PC-9 (cell line): Measurements from ENCODE around the gene CNTNAP2. TPM values are rescaled to one million over a fixed set of nuclear protein-coding genes. Genes with fewer than 3 reads are reported as not detected.

ENCODE experiments used
- BruUV-seq: library from RNA; stranded (reverse); fragments of 400-500 nt; replicated peaks from 2 replicates; lab custom pipeline; 2021; lab: Mats Ljungman, UMichigan
- CTCF ChIA-PET: fragments of 300-600 bp; sonication (Branson Sonifier 250); formaldehyde crosslinking; loops from one replicate; lab custom pipeline; 2022; ENCODE audit warnings: antibody characterized with exemption; lab: Charles Lee
- POLR2A ChIA-PET: fragments of 300-600 bp; sonication (Branson Sonifier 250); formaldehyde crosslinking; loops from one replicate; lab custom pipeline; 2022; ENCODE audit warnings: antibody characterized with exemption; ENCODE audit not compliant: unreplicated experiment; lab: Charles Lee
- DNase-seq, 2 experiments: peaks; one replicate each; pipeline versions ENCODE4 v3.0.0 to v3.0.0-alpha.2; 2015 to 2022; ENCODE audit warnings: mixed read lengths in 1 of 2
- H2AFZ ChIP-seq: fragments of 200-600 bp; sonication (generic); 2 replicates; pipeline ENCODE4 v1.8.1; 2017; ENCODE audit warnings: antibody characterized with exemption
- H3F3A ChIP-seq: fragments of 200-600 bp; sonication (generic); 2 replicates; pipeline ENCODE4 v1.8.1; 2017; ENCODE audit warnings: antibody characterized with exemption, mild to moderate bottlenecking, low read depth; ENCODE audit not compliant: insufficient read depth
- H3K27ac ChIP-seq: fragments of 200-600 bp; sonication (generic); 2 replicates; pipeline ENCODE4 v1.6.1; 2016; ENCODE audit warnings: mixed run types
- H3K27me3 ChIP-seq: fragments of 200-600 bp; sonication (generic); 2 replicates; pipeline ENCODE4 v1.6.1; 2016; ENCODE audit warnings: low read depth, mixed run types; ENCODE audit not compliant: insufficient read depth
- H3K36me3 ChIP-seq: fragments of 200-600 bp; sonication (generic); 2 replicates; pipeline ENCODE4 v1.6.1; 2016; ENCODE audit warnings: low read depth, mixed run types
- H3K4me1 ChIP-seq: fragments of 200-600 bp; sonication (generic); replicated peaks from 2 replicates; pipeline ENCODE4 v1.6.1; 2016; ENCODE audit warnings: mixed run types; ENCODE audit not compliant: insufficient read depth
- H3K4me2 ChIP-seq: fragments of 200-600 bp; sonication (generic); 2 replicates; pipeline ENCODE4 v1.6.1; 2017; ENCODE audit warnings: mixed run types
- H3K4me3 ChIP-seq: fragments of 200-600 bp; sonication (generic); 2 replicates; pipeline ENCODE4 v1.6.1; 2016; ENCODE audit warnings: mixed run types
- H3K79me2 ChIP-seq: fragments of 200-600 bp; sonication (generic); 2 replicates; pipeline ENCODE4 v1.6.1; 2017; ENCODE audit warnings: low read depth, mixed run types
- H3K9me2 ChIP-seq: fragments of 200-600 bp; sonication (generic); 2 replicates; pipeline ENCODE4 v1.8.1; 2017; ENCODE audit warnings: mild to moderate bottlenecking; ENCODE audit not compliant: insufficient read depth
- H3K9me3 ChIP-seq: fragments of 200-600 bp; sonication (generic); 2 replicates; pipeline ENCODE4 v1.8.1; 2016; ENCODE audit warnings: low read depth; ENCODE audit not compliant: insufficient read depth
- H4K20me1 ChIP-seq: fragments of 200-600 bp; sonication (generic); 2 replicates; pipeline ENCODE4 v1.8.1; 2017; ENCODE audit not compliant: insufficient read depth
- EZH2 ChIP-seq: fragments of 200-600 bp; sonication (generic); IDR thresholded peaks from 2 replicates; pipeline ENCODE4 v1.8.0; 2017; ENCODE audit warnings: antibody characterized with exemption, low read depth
- intact Hi-C: fragments of 100-400 bp; cut with micrococcal nuclease; formaldehyde crosslinking; loops from one replicate; pipeline ENCODE4 v1.10.0; 2022; ENCODE audit not compliant: unreplicated experiment
- total RNA-seq: library from RNA; stranded (reverse); gene quantifications from 2 replicates; pipeline ENCODE4 v1.2.3, GENCODE V29; 2021
- TF ChIP-seq, protein P1 (sequence below): fragments of 200-600 bp; sonication (generic); conservative IDR thresholded peaks from 2 replicates; pipeline ENCODE4 v1.6.1; 2017; ENCODE audit warnings: mixed run types, antibody characterized with exemption, mild to moderate bottlenecking, moderate library complexity

Gene CNTNAP2
- total RNA-seq, 1 experiment from 2014 or later = not detected

DNA sequence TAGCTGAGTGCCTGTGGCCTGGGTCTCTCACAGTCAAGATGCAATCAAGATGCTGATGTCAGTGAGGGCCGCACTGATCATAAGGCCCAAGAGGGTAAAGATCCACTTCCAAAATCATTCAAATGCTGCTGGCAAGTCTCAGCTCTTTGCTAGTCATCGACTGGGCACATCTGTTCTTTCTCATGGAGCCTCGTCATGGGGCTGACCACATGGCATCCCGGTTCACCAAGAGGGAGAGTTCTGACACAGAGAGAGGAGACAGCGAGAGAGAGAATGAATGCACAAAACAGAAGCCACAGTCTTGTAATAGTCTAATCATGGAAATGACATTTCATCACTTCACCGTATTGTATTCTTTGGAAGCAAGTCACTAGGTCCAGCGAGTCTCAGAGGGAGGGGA, 1406.5 kb downstream of the CNTNAP2 start:
- TF ChIP-seq, protein P1, sequence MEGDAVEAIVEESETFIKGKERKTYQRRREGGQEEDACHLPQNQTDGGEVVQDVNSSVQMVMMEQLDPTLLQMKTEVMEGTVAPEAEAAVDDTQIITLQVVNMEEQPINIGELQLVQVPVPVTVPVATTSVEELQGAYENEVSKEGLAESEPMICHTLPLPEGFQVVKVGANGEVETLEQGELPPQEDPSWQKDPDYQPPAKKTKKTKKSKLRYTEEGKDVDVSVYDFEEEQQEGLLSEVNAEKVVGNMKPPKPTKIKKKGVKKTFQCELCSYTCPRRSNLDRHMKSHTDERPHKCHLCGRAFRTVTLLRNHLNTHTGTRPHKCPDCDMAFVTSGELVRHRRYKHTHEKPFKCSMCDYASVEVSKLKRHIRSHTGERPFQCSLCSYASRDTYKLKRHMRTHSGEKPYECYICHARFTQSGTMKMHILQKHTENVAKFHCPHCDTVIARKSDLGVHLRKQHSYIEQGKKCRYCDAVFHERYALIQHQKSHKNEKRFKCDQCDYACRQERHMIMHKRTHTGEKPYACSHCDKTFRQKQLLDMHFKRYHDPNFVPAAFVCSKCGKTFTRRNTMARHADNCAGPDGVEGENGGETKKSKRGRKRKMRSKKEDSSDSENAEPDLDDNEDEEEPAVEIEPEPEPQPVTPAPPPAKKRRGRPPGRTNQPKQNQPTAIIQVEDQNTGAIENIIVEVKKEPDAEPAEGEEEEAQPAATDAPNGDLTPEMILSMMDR = no peak
- TF ChIP-seq EZH2 = no peak
- DNase-seq = no peak
- ChIA-PET POLR2A (no interaction called here), CTCF (no interaction called here)
- H3K9me3 ChIP-seq = no peaks in the 10 kb centered on the region
- intact Hi-C loops = no loop called here
- H4K20me1 ChIP-seq = 0 out of 2 replicates have a peak, but pooled peaks cover 3% of the 10 kb centered on the region
- no peak overlapping the region for H3K4me3 ChIP-seq
- H3K27me3 ChIP-seq = peaks cover 8% of the 10 kb centered on the region; the same call in 1 of the 2 replicates
- H3K36me3 ChIP-seq = no peaks in the 10 kb centered on the region
- no TSS peak for BruUV-seq
- no peaks in the 10 kb centered on the region for H3K9me2 ChIP-seq
- no peak overlapping the region for H2AFZ ChIP-seq
- H3K4me1 ChIP-seq = no peaks in the 10 kb centered on the region
- no peaks in the 10 kb centered on the region for H3K79me2 ChIP-seq
- H3K4me2 ChIP-seq = no peak overlapping the region
- H3K27ac ChIP-seq = no peak overlapping the region
- H3F3A ChIP-seq = no peaks in the 10 kb centered on the region

GRCh38 chr7:147524726-147525250, 1408.2 kb downstream of the CNTNAP2 start:
- no peak overlapping the region for H3K4me2 ChIP-seq
- no peak overlapping the region for H3K27ac ChIP-seq
- no peak overlapping the region for H3K4me3 ChIP-seq
- H4K20me1 ChIP-seq = 0 out of 2 replicates have a peak, but pooled peaks cover 3% of the 10 kb centered on the region
- H3F3A ChIP-seq = no peaks in the 10 kb centered on the region
- no peaks in the 10 kb centered on the region for H3K79me2 ChIP-seq
- H3K36me3 ChIP-seq = no peaks in the 10 kb centered on the region
- no peak for DNase-seq
- ChIA-PET CTCF (no interaction called here), POLR2A (no interaction called here)
- intact Hi-C loops = no loop called here
- H3K27me3 ChIP-seq = 0 out of 2 replicates have a peak, but pooled peaks cover 6% of the 10 kb centered on the region
- H3K9me3 ChIP-seq = no peaks in the 10 kb centered on the region
- H2AFZ ChIP-seq = no peak overlapping the region
- BruUV-seq = no TSS peak
- H3K9me2 ChIP-seq = no peaks in the 10 kb centered on the region
- H3K4me1 ChIP-seq = no peaks in the 10 kb centered on the region
- TF ChIP-seq EZH2 = no peak

DNA sequence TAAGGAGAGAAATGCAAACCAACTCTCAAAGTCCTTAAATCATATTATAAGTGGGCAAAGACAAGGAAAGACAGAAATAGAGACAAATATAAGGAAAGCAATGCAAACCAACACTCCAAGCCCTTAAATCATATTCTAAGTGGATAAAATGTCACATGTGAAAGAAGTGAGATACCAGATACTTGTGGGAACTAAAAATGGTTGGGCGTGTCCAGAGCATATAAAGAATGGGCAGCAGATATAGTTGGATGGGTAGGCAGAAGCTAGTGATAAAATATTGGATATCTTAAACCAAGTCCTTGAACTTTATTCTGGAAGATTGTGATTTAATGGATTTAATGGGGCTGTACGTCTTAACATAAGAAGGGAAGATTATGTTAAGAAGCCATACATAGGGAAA, 1408.7 kb downstream of the CNTNAP2 start:
- 0 out of 2 replicates have a peak, but pooled peaks cover 3% of the 10 kb centered on the region for H4K20me1 ChIP-seq
- TF ChIP-seq, protein P1 = no peak
- no peak for TF ChIP-seq EZH2
- H3K4me2 ChIP-seq = no peak overlapping the region
- no peak for DNase-seq
- ChIA-PET POLR2A (no interaction called here), CTCF (no interaction called here)
- H3K4me3 ChIP-seq = no peak overlapping the region
- H3K27me3 ChIP-seq = 0 out of 2 replicates have a peak, but pooled peaks cover 6% of the 10 kb centered on the region
- H3K79me2 ChIP-seq = no peaks in the 10 kb centered on the region
- BruUV-seq = no TSS peak
- H3K36me3 ChIP-seq = no peaks in the 10 kb centered on the region
- no peak overlapping the region for H2AFZ ChIP-seq
- no peaks in the 10 kb centered on the region for H3K4me1 ChIP-seq
- no peaks in the 10 kb centered on the region for H3K9me3 ChIP-seq
- no peaks in the 10 kb centered on the region for H3K9me2 ChIP-seq
- H3F3A ChIP-seq = no peaks in the 10 kb centered on the region
- intact Hi-C loops = no loop called here
- H3K27ac ChIP-seq = no peak overlapping the region

DNA sequence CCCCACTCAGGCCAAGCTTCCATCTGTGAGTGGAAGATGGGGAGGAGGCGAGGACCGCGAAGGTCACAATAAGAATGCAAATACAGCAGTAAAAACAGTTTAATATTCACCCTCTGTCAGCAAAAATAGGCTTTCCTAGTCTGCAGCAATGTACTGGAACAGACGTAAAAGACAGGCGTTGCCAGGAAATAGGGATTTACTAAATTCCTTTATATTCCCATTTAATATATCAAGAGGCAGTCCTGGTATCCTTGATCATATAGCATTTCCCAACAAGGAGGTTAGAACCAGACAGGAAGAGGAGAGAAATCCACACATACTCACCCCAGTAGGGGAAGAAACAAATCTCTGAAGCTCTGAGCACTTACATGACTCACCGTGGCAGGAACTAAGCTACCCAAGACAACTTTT, 1419.1 kb downstream of the CNTNAP2 start:
- TF ChIP-seq, protein P1 = no peak
- no peak for TF ChIP-seq EZH2
- no peak overlapping the region for H3K27ac ChIP-seq
- H3F3A ChIP-seq = no peaks in the 10 kb centered on the region
- no peaks in the 10 kb centered on the region for H3K9me2 ChIP-seq
- no peaks in the 10 kb centered on the region for H4K20me1 ChIP-seq
- intact Hi-C loops = no loop called here
- CTCF ChIA-PET = no interaction called here
- no peak overlapping the region for H3K4me3 ChIP-seq
- no peaks in the 10 kb centered on the region for H3K79me2 ChIP-seq
- H3K4me1 ChIP-seq = no peaks in the 10 kb centered on the region
- no peaks in the 10 kb centered on the region for H3K36me3 ChIP-seq
- POLR2A ChIA-PET = no interaction called here
- H2AFZ ChIP-seq = no peak overlapping the region; the same call in 1 of the 2 replicates
- no peak overlapping the region for H3K4me2 ChIP-seq
- no peaks in the 10 kb centered on the region for H3K27me3 ChIP-seq
- BruUV-seq = no TSS peak
- H3K9me3 ChIP-seq = no peaks in the 10 kb centered on the region
- no peak for DNase-seq
